ENCODE data around the gene RPS14.
A peak's percentile ranks its signal among the peaks of the same experiment; 100 is the strongest.

RPS14 gene

DNA sequence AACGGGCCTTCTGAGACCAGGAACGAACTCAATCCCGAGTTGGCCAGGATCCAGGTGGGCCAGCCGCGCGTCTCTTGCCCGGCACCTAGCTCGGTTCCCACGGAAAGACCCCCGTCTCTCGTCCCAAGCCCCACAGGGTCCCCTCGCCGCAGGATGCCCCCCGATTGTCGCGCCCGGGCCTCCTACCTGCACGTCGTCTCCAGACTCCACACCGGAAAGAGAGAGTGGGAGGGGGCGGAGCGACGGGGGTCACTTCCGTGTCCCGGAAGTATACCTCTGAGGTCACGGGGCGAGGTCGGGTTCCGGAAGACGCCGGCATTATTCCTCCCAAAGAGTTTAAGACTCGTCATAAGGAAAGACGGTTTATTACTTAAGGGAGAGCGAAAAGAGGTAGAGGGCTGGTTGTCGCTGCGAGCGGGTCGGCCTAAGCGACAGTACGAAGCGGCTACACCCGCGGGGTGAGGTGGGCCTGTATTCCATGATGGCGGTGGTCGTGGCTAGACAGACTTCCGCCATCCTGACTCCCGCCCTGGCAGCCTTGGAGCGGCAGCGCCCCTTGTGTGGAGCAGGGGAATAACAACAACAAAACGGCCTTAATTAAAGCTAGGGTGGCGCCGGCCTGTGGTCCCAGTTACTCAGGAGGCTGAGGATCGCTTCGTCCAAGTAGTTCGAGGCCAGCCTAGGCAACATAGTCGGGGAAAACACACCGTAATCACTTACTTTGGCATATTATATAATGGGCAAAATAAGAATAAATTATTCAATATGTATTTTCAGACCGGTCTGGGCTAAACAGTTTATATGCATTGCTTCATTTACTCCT, at the start of gene RPS14:
Gene RPS14, minus strand, starts transcription at position 223 of the 823 bp plus-strand sequence. CDS start 2,006 bp downstream, outside the sequence.
- DNase-seq (ENCODE audit: low spot score) (peak; percentile 86), FAIRE-seq (no peak)

DNA sequence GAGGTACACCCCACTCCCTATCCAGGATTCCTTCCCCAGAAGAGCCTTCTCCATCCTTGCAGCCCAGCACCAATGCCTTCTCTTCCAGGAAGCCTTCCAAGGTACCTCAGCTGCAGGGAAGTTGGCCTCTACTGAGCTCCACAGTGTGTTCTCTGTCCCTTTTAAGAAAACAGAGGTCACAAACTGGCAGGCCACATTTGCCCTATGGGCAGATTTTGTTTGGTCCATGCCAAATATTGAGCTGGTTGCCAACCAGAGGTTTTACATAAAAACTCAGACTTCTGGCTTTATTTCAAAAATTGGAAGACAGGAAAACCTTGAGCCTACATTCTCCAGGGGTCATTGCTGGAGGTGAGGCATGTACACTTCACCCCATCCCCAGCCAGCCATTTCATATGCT, 49.4 kb upstream of the RPS14 start:
- FAIRE-seq (no peak), DNase-seq (ENCODE audit: low spot score) (no peak)

DNA sequence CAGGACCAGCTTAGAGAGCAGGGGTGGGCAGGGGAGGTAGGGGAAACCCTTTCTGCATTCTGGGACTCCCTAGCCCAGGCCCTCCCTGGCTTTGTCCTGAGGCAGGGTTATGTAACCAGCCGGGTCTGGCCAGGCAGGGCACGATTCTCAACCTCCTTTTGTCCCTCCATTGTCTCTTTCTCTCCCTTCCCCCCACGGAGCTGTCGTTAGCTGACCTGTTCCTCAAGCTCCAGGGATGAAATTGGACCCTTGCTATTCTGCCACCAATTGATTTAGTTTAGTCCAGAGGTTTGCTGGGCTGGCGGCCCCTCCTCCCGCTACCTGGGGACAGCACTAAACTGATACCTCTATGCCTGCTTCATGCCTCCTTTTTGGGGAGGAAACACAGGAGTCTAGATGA, 49.0 kb upstream of the RPS14 start:
- no peak for DNase-seq (ENCODE audit: low spot score)
- FAIRE-seq: no peak

DNA sequence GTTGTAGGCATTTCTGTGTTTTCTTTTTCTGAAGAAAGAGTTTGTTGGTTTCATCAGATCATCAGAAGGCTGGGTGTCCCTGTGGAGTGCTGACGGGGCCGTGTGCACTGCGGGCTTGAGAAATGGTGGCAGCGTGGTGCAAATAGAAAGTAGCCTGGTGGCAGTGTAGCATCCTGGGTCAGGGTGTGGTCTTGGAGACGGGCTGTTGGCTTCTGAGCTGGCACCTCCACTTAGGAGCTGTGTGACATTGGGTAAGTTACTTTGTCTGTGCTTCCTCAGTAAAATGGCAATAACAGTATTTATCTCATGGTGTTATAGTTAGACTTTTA, 48.4 kb upstream of the RPS14 start:
- DNase-seq (ENCODE audit: low spot score): no peak
- FAIRE-seq: no peak

DNA sequence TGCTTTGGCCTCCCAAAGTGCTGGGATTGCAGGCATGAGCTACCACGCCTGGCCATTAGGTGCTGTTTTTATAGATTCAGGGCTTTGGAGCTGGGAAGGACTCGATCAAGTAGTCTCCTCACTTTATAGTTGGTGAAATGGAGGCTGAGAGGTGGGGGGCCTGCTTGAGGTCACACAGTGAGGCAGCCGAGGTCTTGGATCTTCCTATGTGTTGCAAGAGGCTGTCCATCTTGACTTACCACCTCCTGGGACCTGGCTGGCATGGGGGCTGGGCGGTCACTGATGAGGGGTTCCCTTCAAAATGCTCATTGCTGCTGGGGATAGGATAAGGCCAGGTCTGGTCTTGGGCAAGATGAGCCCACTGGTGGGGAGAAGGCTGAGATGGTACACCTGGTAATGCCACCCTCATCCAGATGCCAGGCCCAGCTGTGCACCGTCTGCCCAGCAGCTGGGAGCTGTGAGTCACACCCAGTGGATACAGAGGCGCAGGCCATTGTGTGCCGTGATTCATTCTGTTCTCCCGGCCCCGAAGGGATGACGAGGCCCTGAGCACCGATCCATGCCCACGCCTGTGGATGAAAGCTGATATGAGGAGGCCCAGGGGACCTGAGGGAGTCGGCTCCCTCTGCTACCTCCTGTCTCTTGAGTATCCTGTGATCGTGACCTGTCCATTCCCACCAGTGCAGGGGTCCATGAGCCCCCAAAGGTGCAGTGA, 47.9 kb upstream of the RPS14 start:
- FAIRE-seq (peak; percentile 92), DNase-seq (ENCODE audit: low spot score) (peak; percentile 94)

DNA sequence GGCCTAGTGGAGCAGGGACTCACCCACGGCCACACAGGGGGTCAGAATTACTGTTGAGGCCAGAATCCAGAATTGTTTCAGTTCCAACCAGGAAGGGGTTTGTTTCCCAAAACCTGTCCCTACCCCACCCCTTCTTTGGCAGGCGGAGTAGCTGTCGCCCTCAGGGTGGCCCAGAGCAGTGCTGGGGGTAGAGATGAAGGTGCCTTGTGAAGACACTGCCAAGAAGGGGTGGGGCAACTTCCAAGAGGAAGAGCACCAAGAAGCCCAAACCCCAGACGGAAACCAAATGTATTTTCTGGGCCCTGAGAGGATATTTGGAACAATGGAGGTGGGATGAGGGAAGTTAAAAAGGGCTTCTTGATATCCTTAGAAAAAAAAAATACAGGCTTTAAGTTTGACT, 47.0 kb upstream of the RPS14 start:
- DNase-seq (ENCODE audit: low spot score) (no peak), FAIRE-seq (no peak)

DNA sequence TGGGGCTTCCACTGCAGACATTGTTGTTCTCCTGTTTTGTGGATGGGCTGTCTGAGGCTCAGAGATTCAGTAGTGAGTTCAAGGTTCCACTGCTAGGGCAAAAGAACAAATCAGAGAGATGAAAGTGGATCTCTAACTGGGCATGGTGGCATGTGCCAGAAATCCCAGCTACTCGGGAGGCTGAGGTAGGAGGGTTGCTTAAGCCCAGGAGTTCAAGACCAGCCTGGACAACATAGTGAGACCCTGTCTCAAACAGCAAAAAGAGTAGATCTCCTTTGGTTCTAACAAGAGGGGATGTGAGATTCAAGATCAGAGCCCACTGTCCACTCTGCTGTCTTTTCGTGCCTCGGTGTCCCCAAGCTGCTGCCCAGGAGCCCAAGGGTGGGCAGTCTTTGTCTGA, 46.6 kb upstream of the RPS14 start:
- FAIRE-seq (no peak), DNase-seq (ENCODE audit: low spot score) (no peak)

DNA sequence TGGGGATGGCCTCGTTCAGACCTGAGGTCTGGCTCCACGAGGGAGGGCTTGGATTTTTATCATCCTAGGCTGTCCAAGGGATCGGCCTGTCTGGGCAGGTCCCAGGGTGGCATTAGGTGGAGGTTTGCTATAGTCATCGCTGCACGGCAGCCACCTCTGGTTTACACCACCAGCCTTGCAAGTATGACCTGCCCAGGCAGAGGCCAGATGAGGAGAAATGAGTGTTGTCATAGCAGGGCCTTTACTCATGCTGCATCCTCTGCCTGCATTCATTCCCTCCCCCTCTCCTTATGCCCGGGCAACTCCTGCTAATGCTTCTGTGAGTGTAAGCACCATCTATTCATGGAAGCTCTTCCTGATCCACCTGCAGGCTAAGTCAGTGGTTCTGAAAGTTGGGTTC, 43.1 kb upstream of the RPS14 start:
- DNase-seq (ENCODE audit: low spot score): peak; percentile 95
- peak; percentile 86 for FAIRE-seq

DNA sequence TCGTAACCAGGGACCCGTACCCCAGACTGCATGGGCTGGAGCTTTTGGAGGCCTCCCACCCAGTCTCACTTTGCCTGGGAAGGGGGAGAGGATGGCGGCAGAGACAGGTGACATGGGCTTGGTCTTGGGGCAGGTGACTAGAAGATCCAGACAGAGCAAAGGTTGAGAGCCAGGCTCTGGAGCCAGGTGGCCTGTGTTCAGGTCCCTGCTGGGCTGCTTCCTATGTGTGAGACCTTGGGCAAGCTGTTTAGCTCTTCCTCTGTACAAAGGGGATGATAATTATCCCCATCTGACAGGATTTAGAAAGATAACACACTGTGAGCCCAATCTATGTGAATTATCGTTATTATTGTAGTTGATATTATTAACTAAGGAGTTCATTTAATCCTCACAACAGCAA, 42.3 kb upstream of the RPS14 start:
- DNase-seq (ENCODE audit: low spot score): no peak

DNA sequence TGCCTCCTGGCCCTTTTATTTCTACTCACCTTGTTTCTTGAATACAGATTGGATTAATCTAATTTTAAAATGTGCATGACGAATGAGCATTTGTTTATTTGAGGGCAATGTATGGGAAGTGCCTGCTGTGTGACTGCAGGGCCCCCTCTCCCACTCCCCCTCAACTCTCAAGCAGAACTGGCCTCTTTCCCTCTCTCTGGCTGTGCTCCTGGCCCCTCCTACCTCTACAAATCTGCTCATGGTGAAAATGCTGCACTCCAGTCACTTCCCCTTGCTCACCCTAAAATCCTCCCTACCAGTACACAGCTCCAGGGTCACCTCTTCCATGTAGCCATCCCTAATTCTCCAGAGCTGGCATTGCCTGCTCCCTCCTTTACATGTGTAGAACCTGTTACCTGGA, 41.2 kb upstream of the RPS14 start:
- FAIRE-seq (no peak), DNase-seq (ENCODE audit: low spot score) (no peak)

More for the DNA sequence above, 42.3 kb upstream of the RPS14 start:
- FAIRE-seq: no peak

DNA sequence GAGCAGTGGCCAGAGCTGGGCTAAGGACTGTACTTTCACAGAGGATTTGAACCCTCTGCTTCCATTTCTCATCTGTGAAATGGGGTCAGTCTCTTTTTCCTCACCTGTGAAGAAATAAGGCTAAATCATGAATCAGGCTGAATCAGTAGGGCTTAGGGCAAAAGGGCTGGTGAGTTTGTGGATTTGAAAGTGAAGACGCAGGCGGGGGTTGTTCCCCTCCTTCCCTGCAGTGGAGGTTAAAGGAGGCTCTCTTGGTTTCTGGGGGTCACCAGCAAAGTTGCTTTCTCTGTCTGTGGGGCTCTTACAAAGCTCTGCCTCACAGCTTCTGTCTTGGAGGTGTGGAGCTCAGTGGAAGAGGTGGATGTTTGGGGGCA, 40.7 kb upstream of the RPS14 start:
- no peak for FAIRE-seq
- no peak for DNase-seq (ENCODE audit: low spot score)

DNA sequence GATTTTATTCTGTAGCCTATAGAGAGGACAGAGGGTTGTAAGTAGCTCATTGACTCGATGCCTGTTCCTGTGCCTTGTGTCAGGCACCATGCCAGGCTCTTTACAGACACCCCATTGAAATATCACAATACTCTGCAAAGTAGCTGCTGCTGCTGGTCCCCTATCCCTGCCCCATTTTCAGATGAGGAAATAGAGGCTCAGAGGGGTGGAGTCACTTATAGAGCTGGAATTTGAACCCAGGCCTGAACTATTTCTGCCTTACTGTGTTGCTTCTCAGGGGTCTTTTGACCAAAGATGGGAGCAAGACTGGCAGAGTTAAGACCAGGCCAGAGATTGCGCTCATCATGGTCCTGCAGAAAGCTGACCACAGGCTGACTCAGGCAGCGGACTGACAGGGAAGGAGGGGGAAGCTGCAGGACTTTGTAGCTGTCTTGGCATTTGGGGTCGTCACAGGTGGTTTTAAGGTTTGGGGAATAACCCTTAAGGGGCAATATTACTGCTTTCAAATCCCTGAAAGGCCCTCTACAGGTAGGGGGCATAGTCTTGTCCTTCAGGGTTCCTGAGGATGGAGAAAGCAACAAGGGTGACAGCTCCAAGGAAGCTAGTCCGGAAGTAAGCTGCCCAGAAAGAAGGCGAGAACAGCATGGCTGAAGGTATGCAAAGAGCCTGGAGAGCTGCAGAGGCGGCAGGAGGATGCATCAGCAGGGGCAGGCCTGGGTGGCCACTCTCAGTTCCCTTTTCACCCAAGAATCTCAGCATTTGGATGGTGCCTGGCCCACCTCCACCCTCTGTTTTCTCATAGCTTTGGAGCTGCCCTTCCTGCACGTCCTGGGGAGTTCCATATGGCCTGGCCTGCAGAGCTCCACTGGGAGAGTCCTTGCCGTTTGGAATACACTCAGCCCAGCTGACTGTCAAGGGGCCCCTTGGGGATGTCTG, 40.1 kb upstream of the RPS14 start:
- FAIRE-seq (no peak), DNase-seq (ENCODE audit: low spot score) (no peak)

DNA sequence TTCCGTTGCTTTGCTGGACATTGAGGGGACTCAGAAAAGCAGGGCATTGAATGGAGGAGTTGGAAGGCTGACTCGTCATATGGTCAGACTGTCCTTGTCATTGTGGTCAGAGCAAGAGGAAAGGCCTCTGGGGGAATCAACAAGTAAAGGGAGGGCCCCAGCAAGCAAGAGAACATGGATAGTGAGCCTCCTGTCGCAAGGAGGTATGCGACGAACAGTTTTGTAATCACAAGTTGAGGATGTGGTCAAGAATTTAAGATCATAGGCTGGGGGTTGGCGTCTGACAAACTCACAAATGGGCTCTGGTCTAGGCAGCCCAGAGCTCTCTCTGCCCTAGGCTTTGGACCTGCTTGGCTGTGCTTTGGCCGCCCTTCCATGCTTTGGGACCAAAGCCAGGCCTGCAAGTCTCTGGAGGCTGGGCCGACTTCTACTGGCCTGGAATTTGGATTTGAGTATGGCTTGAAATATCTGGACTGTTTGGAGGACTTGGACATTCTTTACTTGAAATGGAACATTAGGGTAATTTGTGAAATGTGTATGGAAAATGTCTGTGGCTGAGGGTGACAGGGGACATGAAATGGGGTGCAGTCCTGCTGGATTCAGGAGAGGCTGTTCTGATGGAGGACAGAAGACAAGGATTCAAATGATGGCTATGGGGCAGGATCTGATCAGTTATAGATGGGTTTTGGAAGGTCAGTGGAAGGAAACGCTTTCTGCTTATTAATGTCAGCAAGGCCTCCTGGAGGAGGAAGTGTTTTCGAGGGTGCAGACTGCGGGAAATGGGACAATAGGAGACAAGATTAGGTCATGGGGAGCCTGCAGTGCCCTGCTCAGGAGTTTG, 39.2 kb upstream of the RPS14 start:
- FAIRE-seq: peak; percentile 86

DNA sequence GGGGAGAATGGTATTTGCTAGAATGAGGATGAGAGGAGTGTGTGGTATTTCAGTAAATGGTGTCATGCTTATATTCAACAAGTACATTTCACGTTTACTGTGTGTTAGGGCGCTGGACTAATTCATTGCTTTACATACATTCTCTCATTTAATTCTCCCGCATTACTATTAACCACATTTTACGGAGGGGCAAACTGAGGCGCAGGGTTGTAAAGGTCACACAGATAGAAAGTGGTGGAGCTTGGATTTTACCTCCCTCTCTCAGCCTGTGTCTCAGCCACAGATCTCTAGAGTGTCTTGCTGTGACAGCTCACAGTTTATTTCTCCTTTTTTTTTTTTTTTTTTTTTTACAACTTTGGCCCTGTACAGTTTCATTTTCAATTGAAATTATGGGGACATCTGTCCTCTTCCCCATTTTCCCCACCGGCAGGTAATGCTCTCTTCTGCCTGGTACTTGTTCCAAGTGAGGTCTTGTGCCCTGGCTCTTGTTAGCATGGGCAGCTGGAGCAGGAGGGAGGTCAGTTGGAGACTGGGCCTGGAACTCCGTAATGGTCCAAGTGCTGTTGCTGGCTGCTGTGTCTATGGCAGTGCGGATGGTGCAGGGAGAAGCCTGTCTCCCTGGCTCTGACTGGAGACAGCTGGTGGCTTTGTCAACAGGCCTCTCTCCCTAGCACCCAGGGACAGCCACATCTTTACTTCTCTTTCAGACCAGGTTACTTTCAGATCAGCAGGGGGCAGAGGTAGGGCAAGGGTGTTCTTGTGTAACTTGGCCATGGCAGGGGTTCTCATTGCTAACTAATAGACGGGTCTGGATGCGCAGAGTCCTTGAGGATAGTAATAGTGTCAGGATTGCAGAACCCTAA, 37.9 kb upstream of the RPS14 start:
- FAIRE-seq (no peak), DNase-seq (ENCODE audit: low spot score) (peak; percentile 71)

More for the DNA sequence above, 39.2 kb upstream of the RPS14 start:
- peak; percentile 92 for DNase-seq (ENCODE audit: low spot score)

DNA sequence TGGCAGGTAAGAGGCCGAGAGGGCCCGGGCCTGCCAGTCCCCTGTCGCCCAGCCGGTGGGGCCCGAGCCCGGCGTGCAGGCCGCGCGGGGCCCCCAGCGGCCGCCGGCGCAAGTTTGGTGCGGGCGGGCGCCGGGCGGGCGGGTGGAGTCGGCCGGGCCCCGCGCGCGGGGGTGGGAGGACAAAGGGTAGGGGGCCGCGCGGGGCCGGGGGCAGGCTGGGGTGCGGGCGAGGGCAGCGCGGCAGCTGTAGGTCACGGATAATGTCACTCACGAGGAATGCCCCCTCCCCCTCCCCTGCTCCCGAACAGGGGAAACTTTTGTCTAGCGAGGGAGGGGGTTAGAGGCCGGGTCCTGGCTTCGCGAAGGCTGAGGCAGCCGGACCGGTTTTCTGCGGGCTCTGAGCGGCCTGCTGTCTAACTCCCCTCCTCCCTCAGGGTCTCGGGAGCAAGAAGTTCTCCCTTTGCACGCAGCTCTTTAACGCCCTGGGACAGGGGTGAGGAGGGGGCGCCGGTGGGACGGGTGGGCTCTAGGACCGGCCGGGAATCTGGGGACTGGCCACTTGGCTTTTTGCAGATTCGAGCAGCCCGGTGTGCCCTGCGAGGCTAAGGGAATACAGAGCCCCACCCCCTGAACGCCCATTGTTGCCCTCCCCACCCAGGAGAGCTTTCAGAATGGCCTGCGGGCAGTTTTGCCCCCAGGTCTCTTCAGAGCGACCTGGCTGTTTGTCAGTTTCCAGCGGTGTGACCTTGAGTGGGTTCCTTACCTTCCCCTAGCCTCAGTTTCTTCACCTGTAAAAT, 37.1 kb upstream of the RPS14 start:
- FAIRE-seq (no peak), DNase-seq (ENCODE audit: low spot score) (peak; percentile 63)

DNA sequence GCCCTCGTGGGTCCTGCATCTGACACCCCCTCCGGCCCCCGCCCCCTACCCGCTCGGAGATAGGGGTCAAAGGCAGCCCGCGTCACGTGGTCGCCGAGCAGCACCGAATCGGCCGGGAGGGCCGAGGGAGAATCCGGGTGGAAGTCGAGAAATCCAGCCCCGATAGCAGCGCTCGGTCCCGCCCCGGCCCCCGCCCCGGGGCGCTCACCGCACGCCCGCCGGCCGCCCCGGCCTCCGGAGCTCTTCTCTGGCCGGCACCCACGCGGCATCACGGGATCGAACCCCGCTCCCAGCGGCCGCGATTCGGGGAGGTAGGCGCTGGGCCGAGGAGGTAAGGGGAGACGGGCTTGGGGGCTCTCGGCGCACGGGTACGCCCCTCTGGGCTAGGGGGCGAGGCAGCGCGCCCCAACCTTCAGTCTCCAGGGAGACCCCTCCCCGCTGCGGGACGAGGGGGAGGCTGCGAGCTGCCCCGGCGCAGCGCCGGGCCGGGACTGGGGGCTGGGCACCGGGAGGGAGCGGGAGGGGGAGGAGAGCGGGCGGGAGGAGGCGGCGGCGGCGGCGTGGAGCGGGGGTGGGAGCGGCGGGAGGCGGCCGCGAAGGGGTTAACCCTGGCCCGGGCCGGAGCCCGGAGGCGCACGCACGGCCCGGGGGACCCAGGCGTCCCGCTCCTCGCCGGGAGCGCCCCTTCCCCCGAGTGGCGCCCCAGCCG, 36.3 kb upstream of the RPS14 start:
- no peak for FAIRE-seq
- DNase-seq (ENCODE audit: low spot score): no peak

DNA sequence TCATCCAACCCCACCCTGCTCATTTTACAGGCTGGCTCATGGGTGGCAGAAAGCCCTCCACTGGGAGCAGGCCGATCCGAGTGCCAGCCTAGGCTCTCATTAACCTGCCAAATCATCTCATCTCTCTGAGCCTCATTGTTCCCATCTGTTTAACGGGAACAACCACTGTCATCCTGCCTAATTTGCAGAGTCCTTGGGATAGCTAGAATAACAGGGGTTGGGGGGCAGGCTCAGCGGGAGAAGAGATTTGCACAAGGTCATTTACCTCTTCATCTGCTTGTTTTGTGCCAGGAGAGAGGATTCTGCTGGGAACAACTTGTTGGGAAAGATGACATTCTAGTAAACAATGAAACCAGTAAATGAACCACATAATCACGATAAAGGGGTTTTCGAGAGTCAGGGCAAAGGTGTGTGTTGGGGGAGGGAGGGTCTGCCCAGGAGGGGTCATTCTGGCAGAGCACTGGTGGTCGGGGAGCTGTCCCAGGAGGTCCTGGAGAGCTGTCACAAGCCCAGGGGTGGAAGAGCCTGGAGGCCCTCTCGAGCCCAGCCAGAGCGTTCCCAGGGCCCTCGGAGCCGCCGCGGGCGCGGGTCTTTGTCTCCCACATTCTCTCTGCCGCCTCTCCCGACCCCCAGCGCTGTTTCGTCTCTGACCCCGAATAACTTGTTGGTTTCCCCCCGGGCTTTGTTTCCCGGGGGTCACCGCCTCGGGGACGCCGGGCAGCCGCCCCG, 35.6 kb upstream of the RPS14 start:
- FAIRE-seq: no peak
- no peak for DNase-seq (ENCODE audit: low spot score)

DNA sequence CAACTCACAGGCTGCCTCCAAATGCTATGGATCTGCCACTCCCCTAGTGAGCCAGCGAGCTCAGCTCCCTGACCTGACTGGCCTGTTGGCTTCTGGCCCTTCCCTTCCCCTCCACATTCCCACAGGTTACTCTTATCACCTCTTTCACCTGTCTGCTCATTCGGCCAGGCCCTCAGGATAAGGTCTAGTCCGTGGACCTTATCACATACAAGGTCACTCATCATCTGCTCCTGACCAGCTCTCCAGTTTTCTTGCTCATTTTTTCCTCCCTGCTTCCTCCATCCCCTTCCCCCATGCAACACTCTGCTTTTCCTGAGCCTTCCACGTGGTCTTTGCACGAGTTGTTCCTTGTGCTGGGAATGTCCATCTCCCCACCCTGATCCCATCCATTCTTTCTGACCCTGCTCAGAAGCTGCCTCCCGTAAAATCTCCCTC, 32.5 kb upstream of the RPS14 start:
- DNase-seq (ENCODE audit: low spot score): no peak
- FAIRE-seq: no peak
